ENCODE results near the gene VDAC2.

DNA sequence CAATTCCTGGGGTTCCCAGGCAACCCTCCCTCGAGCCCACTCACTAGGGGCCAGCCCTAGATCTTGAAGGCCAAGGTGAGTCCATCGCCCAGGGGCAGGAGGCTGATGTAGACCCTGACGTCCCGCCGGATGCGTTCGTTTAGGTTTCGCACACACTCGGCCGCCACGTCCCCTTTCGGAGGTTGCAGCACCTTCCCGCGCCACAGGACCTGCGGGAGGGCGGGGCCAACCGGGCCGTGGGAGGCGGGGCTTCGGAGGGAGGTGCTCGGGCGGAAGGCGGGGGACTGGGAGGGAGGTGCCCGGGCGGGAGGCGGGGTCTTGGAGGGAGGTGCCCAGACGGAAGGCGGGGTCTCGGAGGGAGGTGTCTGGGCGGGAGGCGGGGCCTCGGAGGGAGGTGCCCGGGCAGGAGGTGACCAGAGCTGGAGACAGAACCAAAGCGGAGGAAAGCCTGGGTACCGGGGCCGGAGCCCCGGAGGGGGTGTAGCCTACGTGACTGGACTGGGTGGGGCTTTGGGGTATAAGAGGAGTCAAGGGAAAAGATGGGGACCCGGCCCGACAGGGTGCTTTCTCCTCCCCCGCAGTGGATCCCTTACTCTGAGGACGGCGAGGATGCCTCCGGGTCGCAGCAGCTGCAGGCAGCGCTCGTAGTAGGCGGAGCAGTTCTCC is 23.6 kb downstream of the VDAC2 start:
- TF ChIP-seq CTCF (IDR thresholded peaks at IDR 0.05; ENCODE audit: low read depth, low read length) (no peak), EZH2phosphoT487 (IDR thresholded peaks at IDR 0.05; ENCODE audit: low read depth) (no peak)

Measured in OCI-LY3 (cell line).